H1 (cell line): ENCODE results near the gene TPM2. TPM values are rescaled to one million over a fixed set of nuclear protein-coding genes. Genes with fewer than 3 reads are reported as not detected.

Experiments used
- CEBPB ChIP-seq: IDR thresholded peaks from 2 replicates; pipeline ENCODE4 v1.6.1; 2012; ENCODE audit warnings: low read depth, low read length
- SP2 ChIP-seq: IDR thresholded peaks from 2 replicates; pipeline ENCODE4 v1.6.1; 2012; ENCODE audit warnings: mild to moderate bottlenecking, low read length, inconsistent platforms
- polyA plus RNA-seq, 7 experiments: library from polyadenylated mRNA; depleted of rRNA in 3 of 7; stranded (reverse) in 5 of 7; unstranded in 2 of 7; fragments of >200 nt in 5 of 7; fragments of 200-250 nt in 2 of 7; gene quantifications; 1 replicate in 5 of 7; 2 replicates in 1 of 7; 4 replicates in 1 of 7; pipeline versions ENCODE4 v1.2.1 to v1.2.3, GENCODE V29; 2011 to 2013; ENCODE audit warnings: missing spikeins in 2 of 7, mixed read lengths in 2 of 7
- total RNA-seq: library from RNA; stranded (reverse); fragmentation: NEBNext Ultra II Directional; extraction: Animal tissue kit (Norgen Biotek cat#: 25700); gene quantifications from 2 replicates; pipeline ENCODE4 v1.2.1, GENCODE V29; 2021

TPM2 gene
- total and polyA plus RNA-seq, 2 of the 8 experiments (the other 6 are each of a cell fraction or from before 2014, with no cell fraction given): 62.5 to 181 TPM

GRCh38 chr9:35705372-35705771 lies 15.6 kb upstream of the TPM2 start (continued):
- no peak for TF ChIP-seq CEBPB
- TF ChIP-seq SP2: no peak
